Measurements from ENCODE around the gene ELANE.
"Not testable (repeated sequence)": the region's sequence is repeated elsewhere in the genome, so short reads cannot be mapped to it uniquely, and the experiment has no call there.

Gene ELANE

GRCh38 chr19:876780-877314, 24.7 kb downstream of the ELANE start:
- H3K4me3 ChIP-seq (ENCODE audit: low read depth, low read length): no peak overlapping the region
- ChIA-PET CTCF (no interaction called here), POLR2A (no interaction called here)
- no peak for TF ChIP-seq CTCF (IDR thresholded peaks at IDR 0.05; ENCODE audit: insufficient read depth, low read length, missing control alignments)
- DNase-seq (ENCODE audit: low read depth, low spot score): no peak

- CTCF ChIA-PET: not testable (repeated sequence)
- POLR2A ChIA-PET: interaction anchor here (1.2 kb wide), 1 partner anchor 15 kb away, joined by 7 read pairs; the partner anchor contains the start of genes MED16 and RNU6-9
These were observed 26.0 kb downstream of the ELANE start for GRCh38 chr19:877992-878660.

GRCh38 chr19:878751-879561, 26.9 kb downstream of the ELANE start:
- ChIA-PET POLR2A (interaction anchor here (0.6 to 1.2 kb wide), 3 partner anchors 13 to 106 kb away, joined by 3 to 7 read pairs (median 3); partner anchors contain the start of genes MED16, RNU6-9 and WDR18), CTCF (interaction anchor here (0.9 kb wide), 1 partner anchor 18 kb away, joined by 3 read pairs; no protein-coding TSS in a partner anchor)
- not testable (repeated sequence) for DNase-seq (ENCODE audit: low read depth, low spot score); H3K4me3 ChIP-seq (ENCODE audit: low read depth, low read length)

More at GRCh38 chr19:877992-878660, 26.0 kb downstream of the ELANE start:
- not testable (repeated sequence) for H3K4me3 ChIP-seq (ENCODE audit: low read depth, low read length); DNase-seq (ENCODE audit: low read depth, low spot score)

GRCh38 chr19:879711-880438, 27.8 kb downstream of the ELANE start:
- ChIA-PET CTCF (interaction anchor here (0.9 kb wide), 1 partner anchor 17 kb away, joined by 3 read pairs; no protein-coding TSS in a partner anchor), POLR2A (interaction anchor here (0.8 kb wide), 1 partner anchor 14 kb away, joined by 3 read pairs; no protein-coding TSS in a partner anchor)
- no peak overlapping the region for H3K4me3 ChIP-seq (ENCODE audit: low read depth, low read length)
- DNase-seq (ENCODE audit: low read depth, low spot score): no peak
- TF ChIP-seq CTCF (IDR thresholded peaks at IDR 0.05; ENCODE audit: insufficient read depth, low read length, missing control alignments): no peak

- CTCF ChIA-PET: interaction anchor here (0.7 kb wide), 1 partner anchor 26 kb away, joined by 3 read pairs; no protein-coding TSS in a partner anchor
These were observed 29.4 kb downstream of the ELANE start for GRCh38 chr19:881385-882071.

GRCh38 chr19:882871-883497, 30.9 kb downstream of the ELANE start:
- no peak for TF ChIP-seq CTCF (IDR thresholded peaks at IDR 0.05; ENCODE audit: insufficient read depth, low read length, missing control alignments)
- ChIA-PET CTCF (no interaction called here), POLR2A (no interaction called here)
- H3K4me3 ChIP-seq (ENCODE audit: low read depth, low read length): no peak overlapping the region
- no peak for DNase-seq (ENCODE audit: low read depth, low spot score)

More at GRCh38 chr19:881385-882071, 29.4 kb downstream of the ELANE start:
- H3K4me3 ChIP-seq (ENCODE audit: low read depth, low read length): no peak overlapping the region
- POLR2A ChIA-PET: no interaction called here
- no peak for TF ChIP-seq CTCF (IDR thresholded peaks at IDR 0.05; ENCODE audit: insufficient read depth, low read length, missing control alignments)
- no peak for DNase-seq (ENCODE audit: low read depth, low spot score)

All from AG04449 (cell line).